OCI-LY1 (cell line): ENCODE measurements around the gene ARHGEF19.

Experiments used
- EZH2 ChIP-seq: fragments of 200-600 bp; sonication (generic), shearing (Covaris generic); IDR thresholded peaks from 2 replicates; pipeline ENCODE4 v1.8.0; 2017; ENCODE audit warnings: borderline replicate concordance, mixed run types, mild to moderate bottlenecking, antibody characterized with exemption, low read length, moderate library complexity, mixed read lengths
- TF ChIP-seq, protein P1 (sequence below): fragments of 200-600 bp; sonication (generic), shearing (Covaris generic); IDR thresholded peaks from 2 replicates; pipeline ENCODE4 v1.5.1; 2017; ENCODE audit warnings: mild to moderate bottlenecking, antibody characterized with exemption, low read length, moderate library complexity, mixed read lengths

DNA sequence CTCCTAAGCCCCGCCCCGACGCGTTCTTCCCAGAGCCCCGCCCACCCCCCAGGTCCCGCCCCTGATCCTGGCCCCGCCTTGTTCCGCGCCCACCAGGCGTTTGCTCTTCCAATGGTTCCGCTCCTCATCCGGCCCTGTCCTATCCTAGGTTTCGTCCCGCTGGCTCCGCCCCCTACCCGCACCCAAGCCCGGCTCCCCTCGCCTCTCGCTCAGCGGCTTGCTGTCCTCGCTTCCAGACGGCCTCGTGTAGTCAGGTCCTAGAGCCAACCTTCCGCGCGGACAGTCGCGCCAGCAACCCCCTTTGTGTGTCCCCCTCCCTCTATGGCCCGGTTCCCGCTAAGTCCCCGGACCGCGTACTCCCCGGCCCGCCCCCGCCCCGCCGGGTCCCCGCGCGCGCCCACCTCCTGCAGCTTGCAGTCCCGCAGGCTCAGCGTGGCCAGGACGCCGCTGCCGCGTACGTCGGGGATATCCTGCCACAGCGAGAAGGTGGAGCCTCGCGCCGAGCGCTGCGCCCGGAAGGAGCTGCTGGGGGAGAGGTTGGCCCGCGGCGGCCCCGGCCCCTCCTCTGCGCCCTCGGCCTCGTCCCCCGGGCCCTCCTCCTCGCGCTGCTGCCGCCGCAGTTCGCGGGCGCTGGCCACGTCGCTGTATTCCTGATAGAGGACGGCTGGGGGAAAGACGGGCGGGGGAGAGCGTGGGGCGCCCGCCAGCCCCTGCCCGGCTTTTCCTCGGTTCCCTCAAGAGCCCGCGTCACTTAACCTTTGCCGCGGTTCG is 5.7 kb downstream of the ARHGEF19 start:
- TF ChIP-seq, protein P1, sequence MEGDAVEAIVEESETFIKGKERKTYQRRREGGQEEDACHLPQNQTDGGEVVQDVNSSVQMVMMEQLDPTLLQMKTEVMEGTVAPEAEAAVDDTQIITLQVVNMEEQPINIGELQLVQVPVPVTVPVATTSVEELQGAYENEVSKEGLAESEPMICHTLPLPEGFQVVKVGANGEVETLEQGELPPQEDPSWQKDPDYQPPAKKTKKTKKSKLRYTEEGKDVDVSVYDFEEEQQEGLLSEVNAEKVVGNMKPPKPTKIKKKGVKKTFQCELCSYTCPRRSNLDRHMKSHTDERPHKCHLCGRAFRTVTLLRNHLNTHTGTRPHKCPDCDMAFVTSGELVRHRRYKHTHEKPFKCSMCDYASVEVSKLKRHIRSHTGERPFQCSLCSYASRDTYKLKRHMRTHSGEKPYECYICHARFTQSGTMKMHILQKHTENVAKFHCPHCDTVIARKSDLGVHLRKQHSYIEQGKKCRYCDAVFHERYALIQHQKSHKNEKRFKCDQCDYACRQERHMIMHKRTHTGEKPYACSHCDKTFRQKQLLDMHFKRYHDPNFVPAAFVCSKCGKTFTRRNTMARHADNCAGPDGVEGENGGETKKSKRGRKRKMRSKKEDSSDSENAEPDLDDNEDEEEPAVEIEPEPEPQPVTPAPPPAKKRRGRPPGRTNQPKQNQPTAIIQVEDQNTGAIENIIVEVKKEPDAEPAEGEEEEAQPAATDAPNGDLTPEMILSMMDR, result no peak
- no peak for TF ChIP-seq EZH2
